Body of pancreas (tissue), 4 donors: ENCODE data around the gene TLN1.

Experiments
- CTCF ChIP-seq, 7 experiments: fragments of 450-650 bp in 4 of 7; fragments of 200-600 bp in 3 of 7; sonication (generic) in 3 of 7; IDR thresholded peaks; one replicate each; pipeline ENCODE4 v1.5.1; 2016 to 2019; ENCODE audit warnings: antibody characterized with exemption in 7 of 7
- POLR2A ChIP-seq, 3 donors: fragments of 450-650 bp; IDR thresholded peaks; one replicate each; pipeline ENCODE4 v1.6.1; 2016; ENCODE audit warnings: antibody characterized with exemption in 3 of 3, mild to moderate bottlenecking in 2 of 3

- no peak for TF ChIP-seq CTCF (IDR thresholded peaks at IDR 0.05)
- TF ChIP-seq POLR2A (IDR thresholded peaks at IDR 0.05): no peak
Measured at GRCh38 chr9:35711501-35712428, 20.2 kb downstream of the TLN1 start.
